DND-41 (cell line): ENCODE measurements around the gene HEG1.

ENCODE experiments used
- ATAC-seq: fragments of 200-7000 bp; cut with Tn5 transposase; 3 replicates; pipeline ENCODE4 v1.9.1; 2021; ENCODE audit warnings: low read depth; ENCODE audit not compliant: insufficient read depth
- DNase-seq: peaks from one replicate; pipeline ENCODE4 v3.0.0-alpha.2; 2020
- H2AFZ ChIP-seq: 2 replicates; pipeline ENCODE4 v1.6.0; 2012; ENCODE audit warnings: low read depth, low read length
- H3K27ac ChIP-seq: 2 replicates; pipeline ENCODE4 v1.5.1; 2012; ENCODE audit warnings: low read length, inconsistent platforms
- H3K27me3 ChIP-seq: fragments of 200-600 bp; sonication (generic); 2 replicates; pipeline ENCODE4 v1.6.0; 2012; ENCODE audit warnings: low read length, mild to moderate bottlenecking, inconsistent platforms; ENCODE audit not compliant: insufficient read depth, poor library complexity
- H3K36me3 ChIP-seq: 2 replicates; pipeline ENCODE4 v1.5.1; 2012; ENCODE audit warnings: low read length, inconsistent platforms; ENCODE audit not compliant: insufficient read depth
- H3K4me1 ChIP-seq: 2 replicates; pipeline ENCODE4 v1.5.1; 2012; ENCODE audit warnings: mild to moderate bottlenecking, low read length; ENCODE audit not compliant: insufficient read depth
- H3K4me2 ChIP-seq: 2 replicates; pipeline ENCODE4 v1.6.0; 2012; ENCODE audit warnings: mild to moderate bottlenecking, moderate library complexity, low read length, inconsistent platforms; ENCODE audit not compliant: insufficient read depth
- H3K4me3 ChIP-seq, 2 experiments: fragments of 200-600 bp in 1 of 2; shearing (Covaris generic) in 1 of 2; 2 replicates each; pipeline ENCODE4 v1.5.1; 2012 to 2016; ENCODE audit warnings: inconsistent platforms in 2 of 2, low read length in 2 of 2, mild to moderate bottlenecking in 2 of 2, low read depth in 1 of 2, moderate library complexity in 1 of 2
- H3K79me2 ChIP-seq: 2 replicates; pipeline ENCODE4 v1.6.0; 2012; ENCODE audit warnings: low read length, inconsistent platforms; ENCODE audit not compliant: insufficient read depth
- H3K9ac ChIP-seq: 2 replicates; pipeline ENCODE4 v1.6.0; 2012; ENCODE audit warnings: low read depth, mild to moderate bottlenecking, inconsistent platforms, low read length, moderate library complexity
- H3K9me3 ChIP-seq: 2 replicates; pipeline ENCODE4 v1.5.1; 2012; ENCODE audit warnings: low read length, moderate library complexity, mild to moderate bottlenecking, inconsistent platforms; ENCODE audit not compliant: insufficient read depth, severe bottlenecking
- H4K20me1 ChIP-seq: 2 replicates; pipeline ENCODE4 v1.6.0; 2012; ENCODE audit warnings: low read length; ENCODE audit not compliant: insufficient read depth
- EZH2 ChIP-seq: IDR thresholded peaks from 3 replicates; pipeline ENCODE4 v1.6.1; 2012; ENCODE audit warnings: borderline replicate concordance, low read depth, mild to moderate bottlenecking, moderate library complexity, low read length, inconsistent platforms; ENCODE audit not compliant: severe bottlenecking
- TF ChIP-seq, protein P1 (sequence below): IDR thresholded peaks from 2 replicates; pipeline ENCODE4 v1.5.1; 2012; ENCODE audit warnings: borderline replicate concordance, low read length, moderate library complexity, mild to moderate bottlenecking; ENCODE audit not compliant: poor library complexity, severe bottlenecking; ENCODE audit errors: extremely low read depth

Gene HEG1

DNA sequence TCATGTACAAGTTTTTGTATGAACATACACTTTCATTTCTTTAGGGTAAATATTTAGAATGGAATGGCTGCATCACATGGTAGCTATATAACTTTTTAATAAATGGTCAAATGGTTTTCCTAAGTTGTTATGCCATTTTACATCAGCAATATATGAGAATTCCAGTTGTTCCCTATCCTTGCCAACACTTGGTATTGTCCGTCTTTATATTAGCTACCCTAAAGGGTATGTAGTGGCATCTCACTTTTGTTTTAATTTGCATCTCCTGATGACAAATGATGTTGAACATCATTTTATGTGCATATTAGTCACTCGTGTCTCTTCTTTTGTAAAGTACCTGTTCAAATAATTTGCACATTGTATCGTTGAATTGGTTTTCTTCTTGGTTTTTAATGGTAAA is 118.7 kb downstream of the HEG1 start:
- H3K4me3 ChIP-seq = no peak overlapping the region

DNA sequence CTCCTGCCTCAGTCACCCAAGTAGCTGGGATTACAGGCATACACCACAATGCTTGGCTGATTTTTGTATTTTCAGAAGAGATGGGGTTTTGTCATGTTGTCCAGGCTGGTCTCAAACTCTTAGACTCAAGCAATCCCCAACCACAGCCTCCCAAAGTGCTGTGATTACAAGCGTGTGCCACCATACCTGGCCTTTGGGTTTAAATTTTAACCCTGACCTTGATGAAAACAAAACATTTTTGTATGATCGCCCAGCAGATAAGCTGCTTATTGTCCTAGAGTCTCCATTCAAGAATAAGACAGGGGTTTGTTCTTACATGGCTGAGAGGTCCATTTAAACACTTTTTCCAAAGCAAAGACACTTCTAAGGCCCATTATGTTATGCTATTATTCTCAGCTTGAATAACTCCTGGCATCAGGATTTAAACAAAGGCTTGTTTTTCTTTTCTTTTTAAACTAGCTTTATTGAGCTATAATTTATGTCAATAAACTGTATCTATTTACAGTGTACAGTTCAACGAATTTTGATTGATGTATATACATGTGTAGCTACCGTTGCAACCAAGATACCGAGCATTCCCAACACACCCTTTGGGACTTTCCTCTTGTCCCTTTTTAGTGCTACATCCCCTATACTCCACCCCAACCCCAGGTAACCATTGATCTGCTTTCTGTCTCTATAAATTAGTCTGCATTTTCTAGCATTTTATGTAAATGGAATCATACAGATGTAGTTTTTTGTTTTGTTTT is 119.8 kb downstream of the HEG1 start:
- Histone ChIP-seq H3K9ac (no peak overlapping the region), H4K20me1 (no peaks in the 10 kb centered on the region), H3K4me1 (no peaks in the 10 kb centered on the region), H3K79me2 (no peaks in the 10 kb centered on the region), H3K4me2 (no peak overlapping the region), H3K9me3 (no peaks in the 10 kb centered on the region), H3K36me3 (no peaks in the 10 kb centered on the region), H3K27me3 (no peaks in the 10 kb centered on the region), H2AFZ (no peak overlapping the region), H3K4me3 (no peak overlapping the region), H3K27ac (no peak overlapping the region)
- no peak for DNase-seq
- TF ChIP-seq, protein P1, sequence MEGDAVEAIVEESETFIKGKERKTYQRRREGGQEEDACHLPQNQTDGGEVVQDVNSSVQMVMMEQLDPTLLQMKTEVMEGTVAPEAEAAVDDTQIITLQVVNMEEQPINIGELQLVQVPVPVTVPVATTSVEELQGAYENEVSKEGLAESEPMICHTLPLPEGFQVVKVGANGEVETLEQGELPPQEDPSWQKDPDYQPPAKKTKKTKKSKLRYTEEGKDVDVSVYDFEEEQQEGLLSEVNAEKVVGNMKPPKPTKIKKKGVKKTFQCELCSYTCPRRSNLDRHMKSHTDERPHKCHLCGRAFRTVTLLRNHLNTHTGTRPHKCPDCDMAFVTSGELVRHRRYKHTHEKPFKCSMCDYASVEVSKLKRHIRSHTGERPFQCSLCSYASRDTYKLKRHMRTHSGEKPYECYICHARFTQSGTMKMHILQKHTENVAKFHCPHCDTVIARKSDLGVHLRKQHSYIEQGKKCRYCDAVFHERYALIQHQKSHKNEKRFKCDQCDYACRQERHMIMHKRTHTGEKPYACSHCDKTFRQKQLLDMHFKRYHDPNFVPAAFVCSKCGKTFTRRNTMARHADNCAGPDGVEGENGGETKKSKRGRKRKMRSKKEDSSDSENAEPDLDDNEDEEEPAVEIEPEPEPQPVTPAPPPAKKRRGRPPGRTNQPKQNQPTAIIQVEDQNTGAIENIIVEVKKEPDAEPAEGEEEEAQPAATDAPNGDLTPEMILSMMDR = no peak
- no peak for TF ChIP-seq EZH2
- no peak for ATAC-seq

More for the DNA sequence above, 118.7 kb downstream of the HEG1 start:
- ATAC-seq = no peak
- Histone ChIP-seq H3K27ac (no peak overlapping the region), H3K4me2 (no peak overlapping the region), H3K27me3 (no peaks in the 10 kb centered on the region), H3K4me1 (no peaks in the 10 kb centered on the region), H2AFZ (no peak overlapping the region), H3K36me3 (no peaks in the 10 kb centered on the region), H3K9me3 (no peaks in the 10 kb centered on the region), H4K20me1 (no peaks in the 10 kb centered on the region), H3K9ac (no peak overlapping the region), H3K79me2 (no peaks in the 10 kb centered on the region)
- no peak for TF ChIP-seq EZH2
- TF ChIP-seq, protein P1 = no peak
- no peak for DNase-seq

DNA sequence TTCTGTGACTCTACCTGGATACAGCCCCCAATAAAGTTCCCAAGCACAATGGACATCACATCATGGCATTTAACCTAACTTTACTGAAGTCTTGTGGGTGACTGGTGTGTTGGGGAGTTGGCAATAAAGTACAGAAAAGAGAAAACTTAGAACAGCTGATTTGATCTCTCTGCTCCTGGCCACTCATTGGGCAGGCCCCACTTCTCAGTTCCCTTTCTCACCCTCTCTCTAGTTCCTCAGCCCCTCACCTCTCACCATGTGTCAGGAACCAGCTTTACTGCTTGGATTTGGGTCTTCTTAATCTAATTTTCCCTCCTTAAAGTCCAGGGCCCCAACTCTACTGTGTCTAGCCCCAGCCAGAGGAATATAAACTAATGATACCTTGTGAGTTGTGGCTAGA is 120.5 kb downstream of the HEG1 start:
- Histone ChIP-seq H2AFZ (no peak overlapping the region), H3K4me1 (no peaks in the 10 kb centered on the region), H4K20me1 (no peaks in the 10 kb centered on the region), H3K9ac (no peak overlapping the region), H3K27ac (no peak overlapping the region), H3K36me3 (no peaks in the 10 kb centered on the region), H3K79me2 (no peaks in the 10 kb centered on the region), H3K4me3 (no peak overlapping the region), H3K27me3 (peaks cover 3% of the 10 kb centered on the region), H3K9me3 (no peaks in the 10 kb centered on the region), H3K4me2 (no peak overlapping the region)
- DNase-seq = no peak
- ATAC-seq = no peak
- no peak for TF ChIP-seq EZH2
- TF ChIP-seq, protein P1 = no peak
